ENCODE data around the gene CWC15. TPM values are rescaled to one million over a fixed set of nuclear protein-coding genes. Genes with fewer than 3 reads are reported as not detected.
"Not testable (repeated sequence)": the region's sequence is repeated elsewhere in the genome, so short reads cannot be mapped to it uniquely, and the experiment has no call there.

The CWC15 gene
- total RNA-seq, result 10 to 100 TPM; 35.2 to 46.6 TPM

- Histone ChIP-seq H3K36me3 (peaks cover 19% of the 10 kb centered on the region), H3K27ac (peak within 1 kb of the TSS; percentile 73 to 78), H3K27me3 (replicated peaks; ENCODE audit: insufficient read depth) (no peaks in the 10 kb centered on the region), H3K9me3 (no peaks in the 10 kb centered on the region), H3K4me1 (ENCODE audit: control insufficient read depth in 1 of 2, low read depth in 2 of 2) (peaks cover 9 to 11% of the 10 kb centered on the region in 2 donors), H3K4me3 (peak within 1 kb of the TSS; percentile 92)
- no peak for TF ChIP-seq CTCF (IDR thresholded peaks at IDR 0.05)
- ATAC-seq (ENCODE audit: insufficient number of reproducible peaks, low FRiP score, low read depth) (peak; percentile 98), DNase-seq (ENCODE audit: low spot score) (peak; percentile 81)
These were observed at the start of gene CWC15, which contains the start of gene KDM4D for GRCh38 chr11:94973099-94973968. TSS of gene CWC15 (minus strand) at chr11:94973556. CDS start at chr11:94972185, 1,371 bp downstream. TSS of gene KDM4D (plus strand) at chr11:94973709. CDS start at chr11:94997373, 23,664 bp downstream.

- DNase-seq (ENCODE audit: low spot score); ATAC-seq (ENCODE audit: insufficient number of reproducible peaks, low FRiP score, low read depth); H3K4me3 ChIP-seq; H3K27me3 ChIP-seq (replicated peaks; ENCODE audit: insufficient read depth); H3K4me1 ChIP-seq (ENCODE audit: control insufficient read depth in 1 of 2, low read depth in 2 of 2); H3K36me3 ChIP-seq; H3K9me3 ChIP-seq; H3K27ac ChIP-seq: not testable (repeated sequence)
These were observed 48.1 kb upstream of the CWC15 start for GRCh38 chr11:95021468-95021867.

GRCh38 chr11:95016139-95016538 lies 42.8 kb upstream of the CWC15 start:
- Histone ChIP-seq H3K36me3 (no peaks in the 10 kb centered on the region), H3K4me3 (no peak overlapping the region), H3K4me1 (ENCODE audit: control insufficient read depth in 1 of 2, low read depth in 2 of 2) (no peaks in the 10 kb centered on the region), H3K27ac (no peak overlapping the region), H3K9me3 (no peaks in the 10 kb centered on the region), H3K27me3 (replicated peaks; ENCODE audit: insufficient read depth) (no peaks in the 10 kb centered on the region)
- ATAC-seq (ENCODE audit: insufficient number of reproducible peaks, low FRiP score, low read depth) (no peak), DNase-seq (ENCODE audit: low spot score) (no peak)
- TF ChIP-seq CTCF (IDR thresholded peaks at IDR 0.05), result no peak

- no peaks in the 10 kb centered on the region for H3K9me3 ChIP-seq
- H3K36me3 ChIP-seq, result no peaks in the 10 kb centered on the region
- H3K27me3 ChIP-seq (replicated peaks; ENCODE audit: insufficient read depth), result no peaks in the 10 kb centered on the region
- no peaks in the 10 kb centered on the region for H3K4me1 ChIP-seq (ENCODE audit: control insufficient read depth in 1 of 2, low read depth in 2 of 2)
- ATAC-seq (ENCODE audit: insufficient number of reproducible peaks, low FRiP score, low read depth) (no peak), DNase-seq (ENCODE audit: low spot score) (no peak)
- H3K4me3 ChIP-seq, result no peak overlapping the region
- no peak overlapping the region for H3K27ac ChIP-seq
- TF ChIP-seq CTCF (IDR thresholded peaks at IDR 0.05), result no peak
These were observed 40.9 kb upstream of the CWC15 start for GRCh38 chr11:95014184-95014821.

- Histone ChIP-seq H3K4me3 (no peak overlapping the region), H3K27ac (no peak overlapping the region), H3K9me3 (no peaks in the 10 kb centered on the region), H3K36me3 (no peaks in the 10 kb centered on the region), H3K27me3 (replicated peaks; ENCODE audit: insufficient read depth) (no peaks in the 10 kb centered on the region), H3K4me1 (ENCODE audit: control insufficient read depth in 1 of 2, low read depth in 2 of 2) (no peaks in the 10 kb centered on the region)
- ATAC-seq (ENCODE audit: insufficient number of reproducible peaks, low FRiP score, low read depth), result no peak
- no peak for TF ChIP-seq CTCF (IDR thresholded peaks at IDR 0.05)
- DNase-seq (ENCODE audit: low spot score), result no peak
These were observed 38.0 kb upstream of the CWC15 start for GRCh38 chr11:95011376-95011775.

All from thoracic aorta (tissue), 2 donors.